IMR-90 (cell line): Measurements from ENCODE around the gene ZNF776. TPM values are rescaled to one million over a fixed set of nuclear protein-coding genes. Genes with fewer than 3 reads are reported as not detected.
"Not testable (repeated sequence)": the region's sequence is repeated elsewhere in the genome, so short reads cannot be mapped to it uniquely, and the experiment has no call there.

Experiments used
- ATAC-seq: fragments of 200-7000 bp; cut with Tn5 transposase; 2 replicates; pipeline ENCODE4 v1.9.1; 2020; ENCODE audit warnings: low read depth, mild to moderate bottlenecking, moderate library complexity
- BruUV-seq: library from RNA; stranded (reverse); fragments of 400-500 nt; replicated peaks from 2 replicates; lab custom pipeline; 2021; lab: Mats Ljungman, UMichigan
- CTCF ChIA-PET: fragments of 300-600 bp; formaldehyde crosslinking; extraction: SDS; loops from one replicate; lab custom pipeline; 2021; ENCODE audit warnings: antibody characterized with exemption; lab: Yijun Ruan, JAX
- POLR2A ChIA-PET: fragments of 300-600 bp; sonication (Branson Sonifier 250); formaldehyde crosslinking; loops from one replicate; lab custom pipeline; 2022; ENCODE audit warnings: antibody characterized with exemption; ENCODE audit not compliant: unreplicated experiment; lab: Charles Lee
- DNase-seq: peaks from one replicate; pipeline ENCODE4 v3.0.0; 2013
- H2AFZ ChIP-seq: replicated peaks from 2 replicates; pipeline ENCODE3; 2013; ENCODE audit warnings: low read length, mild to moderate bottlenecking; ENCODE audit not compliant: poor library complexity
- H2AK5ac ChIP-seq: 2 replicates; pipeline ENCODE4 v1.6.1; 2013; ENCODE audit warnings: low read depth, low read length, inconsistent platforms
- H2AK9ac ChIP-seq: replicated peaks from 2 replicates; pipeline ENCODE3; 2013; ENCODE audit warnings: mild to moderate bottlenecking, low read depth, low read length, moderate library complexity; ENCODE audit not compliant: poor library complexity
- H2BK120ac ChIP-seq: 2 replicates; pipeline ENCODE4 v1.6.1; 2013; ENCODE audit warnings: low read depth, low read length, inconsistent platforms
- H2BK15ac ChIP-seq: 3 replicates; pipeline ENCODE4 v1.6.1; 2013; ENCODE audit warnings: low read depth, low read length, inconsistent platforms
- H2BK20ac ChIP-seq: 2 replicates; pipeline ENCODE4 v1.6.1; 2013; ENCODE audit warnings: low read depth, mild to moderate bottlenecking, inconsistent platforms, low read length, moderate library complexity
- H2BK5ac ChIP-seq: 2 replicates; pipeline ENCODE4 v1.6.1; 2013; ENCODE audit warnings: mild to moderate bottlenecking, low read depth, low read length, inconsistent platforms; ENCODE audit not compliant: poor library complexity, severe bottlenecking
- H3K14ac ChIP-seq: replicated peaks from 2 replicates; pipeline ENCODE4 v1.6.1; 2013; ENCODE audit warnings: low read depth, low read length, inconsistent platforms
- H3K18ac ChIP-seq: 2 replicates; pipeline ENCODE4 v1.6.1; 2013; ENCODE audit warnings: low read depth, low read length, control low read depth
- H3K23ac ChIP-seq: 2 replicates; pipeline ENCODE4 v1.6.1; 2013; ENCODE audit warnings: low read depth, low read length, inconsistent platforms
- H3K27ac ChIP-seq: 2 replicates; pipeline ENCODE4 v1.5.1; 2013; ENCODE audit warnings: mild to moderate bottlenecking, control low read depth, low read length; ENCODE audit not compliant: insufficient read depth
- H3K27me3 ChIP-seq: 2 replicates; pipeline ENCODE4 v1.6.1; 2013; ENCODE audit warnings: low read length; ENCODE audit not compliant: control insufficient read depth, insufficient read depth
- H3K36me3 ChIP-seq: 2 replicates; pipeline ENCODE4 v1.6.1; 2013; ENCODE audit warnings: low read length, mixed read lengths; ENCODE audit not compliant: control insufficient read depth, insufficient read depth
- H3K4ac ChIP-seq: 2 replicates; pipeline ENCODE4 v1.6.1; 2013; ENCODE audit warnings: low read depth, low read length, inconsistent platforms
- H3K4me1 ChIP-seq: 2 replicates; pipeline ENCODE4 v1.6.1; 2013; ENCODE audit warnings: low read length, mixed read lengths; ENCODE audit not compliant: control insufficient read depth, insufficient read depth
- H3K4me2 ChIP-seq: 2 replicates; pipeline ENCODE4 v1.6.1; 2013; ENCODE audit warnings: low read depth, mild to moderate bottlenecking, control low read depth, low read length, moderate library complexity
- H3K4me3 ChIP-seq: 2 replicates; pipeline ENCODE4 v1.5.1; 2013; ENCODE audit warnings: low read depth, mild to moderate bottlenecking, control low read depth, low read length, moderate library complexity; ENCODE audit not compliant: insufficient read depth
- H3K56ac ChIP-seq: 2 replicates; pipeline ENCODE4 v1.6.1; 2013; ENCODE audit warnings: low read length, inconsistent platforms; ENCODE audit not compliant: insufficient read depth; ENCODE audit errors: extremely low read depth
- H3K79me1 ChIP-seq, 2 experiments: 2 replicates each; pipeline ENCODE4 v1.6.1; 2013; ENCODE audit warnings: low read length in 2 of 2, inconsistent platforms in 1 of 2, low read depth in 1 of 2
- H3K9ac ChIP-seq: 2 replicates; pipeline ENCODE4 v1.6.1; 2013; ENCODE audit warnings: low read depth, low read length, control low read depth
- H3K9me1 ChIP-seq: 2 replicates; pipeline ENCODE4 v1.6.1; 2013; ENCODE audit warnings: low read length, inconsistent platforms; ENCODE audit not compliant: insufficient read depth
- H3K9me3 ChIP-seq: 2 replicates; pipeline ENCODE4 v1.6.1; 2013; ENCODE audit warnings: low read length; ENCODE audit not compliant: control insufficient read depth, insufficient read depth
- H4K20me1 ChIP-seq: 2 replicates; pipeline ENCODE4 v1.6.1; 2013; ENCODE audit warnings: low read length, inconsistent platforms; ENCODE audit not compliant: insufficient read depth
- H4K5ac ChIP-seq: 2 replicates; pipeline ENCODE4 v1.6.1; 2013; ENCODE audit warnings: mild to moderate bottlenecking, low read depth, low read length, control low read depth
- H4K8ac ChIP-seq, 2 experiments: 2 replicates each; pipeline ENCODE4 v1.6.1; 2013; ENCODE audit warnings: low read depth in 2 of 2, low read length in 2 of 2, control low read depth in 1 of 2, inconsistent platforms in 1 of 2
- H4K91ac ChIP-seq: 2 replicates; pipeline ENCODE4 v1.6.1; 2013; ENCODE audit warnings: low read depth, low read length, inconsistent platforms; ENCODE audit not compliant: insufficient read depth
- RAD21 ChIP-seq: IDR thresholded peaks from 2 replicates; pipeline ENCODE4 v1.6.1; 2012; ENCODE audit warnings: low read length, improper control_type of control experiment
- SMC3 ChIP-seq: fragments of 150-350 bp; IDR thresholded peaks from 2 replicates; pipeline ENCODE4 v1.6.1; 2016; ENCODE audit warnings: low read depth, mild to moderate bottlenecking, antibody characterized with exemption, low read length, moderate library complexity
- WGBS, 2 experiments: methylation state at CpG; one replicate each; pipeline versions ENCODE4 v1.1.5 to v1.1.7; 2013; ENCODE audit warnings: missing lambda C conversion rate in 2 of 2; ENCODE audit not compliant: insufficient read length in 1 of 2; ENCODE audit errors: extremely low coverage in 2 of 2; 5-methylcytosine and 5-hydroxymethylcytosine counted together
- dilution Hi-C: fragments of 300-500 bp; cut with HindIII; formaldehyde crosslinking; loops from one replicate; pipeline ENCODE4 v1.14.3; 2018; ENCODE audit warnings: low sequenced_read_pairs; ENCODE audit not compliant: unreplicated experiment
- in situ Hi-C: fragments of 300-500 bp; cut with MboI; formaldehyde crosslinking; loops from 3 replicates; pipeline ENCODE4 v1.14.3; 2019; ENCODE audit warnings: low sequenced_read_pairs, inconsistent platforms, mixed read lengths
- intact Hi-C: fragments of 100-400 bp; cut with micrococcal nuclease; formaldehyde crosslinking; loops from 2 replicates; pipeline ENCODE4 v1.10.0; 2022
- polyA plus RNA-seq, 3 experiments: library from polyadenylated mRNA; depleted of rRNA; stranded (reverse); fragments of >200 nt; gene quantifications; 2 replicates each; pipeline ENCODE4 v1.2.3, GENCODE V29; 2012; ENCODE audit warnings: low replicate concordance in 1 of 3
- total RNA-seq: library from RNA; depleted of rRNA; stranded (reverse); fragments of >200 nt; gene quantifications from 2 replicates; pipeline ENCODE4 v1.2.3, GENCODE V29; 2012
- TF ChIP-seq, protein P1 (sequence below): conservative IDR thresholded peaks from 2 replicates; pipeline ENCODE4 v1.5.1; 2012; ENCODE audit warnings: mild to moderate bottlenecking, low read depth, low read length, improper control_type of control experiment

The ZNF776 gene
- total and polyA plus RNA-seq, 2 of the 4 experiments (the other 2 are of a cell fraction): 4.3 to 14.3 TPM

DNA sequence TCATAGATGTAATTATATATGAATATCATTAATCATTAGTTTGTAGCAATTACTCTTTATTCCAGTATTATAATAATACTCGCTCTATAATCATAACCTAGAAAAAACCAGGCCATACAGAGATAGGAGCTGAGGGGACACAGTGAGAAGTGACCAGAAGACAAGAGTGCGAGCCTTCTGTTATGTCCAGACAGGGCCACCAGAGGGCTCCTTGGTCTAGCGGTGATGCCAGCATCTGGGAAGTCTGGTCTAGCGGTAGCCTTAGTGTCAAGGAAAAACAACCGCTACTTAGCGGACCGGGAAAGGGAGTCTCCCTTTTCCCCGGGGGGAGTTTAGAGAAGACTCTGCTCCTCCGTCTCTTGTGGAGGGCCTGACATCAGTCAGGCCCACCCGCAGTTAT is 8.3 kb upstream of the ZNF776 start:
- H4K20me1 ChIP-seq, H3K9me1 ChIP-seq, H2AK5ac ChIP-seq, H3K9me3 ChIP-seq, H3K4ac ChIP-seq, H3K36me3 ChIP-seq, in situ Hi-C loops, H3K4me2 ChIP-seq, H2BK5ac ChIP-seq, H4K91ac ChIP-seq, H3K56ac ChIP-seq, H2BK20ac ChIP-seq, BruUV-seq, H3K18ac ChIP-seq, POLR2A ChIA-PET, H4K5ac ChIP-seq, H3K4me1 ChIP-seq, H3K27me3 ChIP-seq, dilution Hi-C loops, H3K79me1 ChIP-seq, H4K8ac ChIP-seq, H2BK15ac ChIP-seq, H3K14ac ChIP-seq, H3K4me3 ChIP-seq, H2AK9ac ChIP-seq, H3K9ac ChIP-seq, H3K27ac ChIP-seq, H2BK120ac ChIP-seq, H3K23ac ChIP-seq: not testable (repeated sequence)
- no CpG with 5 or more reads among the region's 10 CpGs for WGBS, 2 experiments
- TF ChIP-seq RAD21 (peak; percentile 47), SMC3 (peak; percentile 44; the same call in 1 of the 2 replicates)
- TF ChIP-seq, protein P1, sequence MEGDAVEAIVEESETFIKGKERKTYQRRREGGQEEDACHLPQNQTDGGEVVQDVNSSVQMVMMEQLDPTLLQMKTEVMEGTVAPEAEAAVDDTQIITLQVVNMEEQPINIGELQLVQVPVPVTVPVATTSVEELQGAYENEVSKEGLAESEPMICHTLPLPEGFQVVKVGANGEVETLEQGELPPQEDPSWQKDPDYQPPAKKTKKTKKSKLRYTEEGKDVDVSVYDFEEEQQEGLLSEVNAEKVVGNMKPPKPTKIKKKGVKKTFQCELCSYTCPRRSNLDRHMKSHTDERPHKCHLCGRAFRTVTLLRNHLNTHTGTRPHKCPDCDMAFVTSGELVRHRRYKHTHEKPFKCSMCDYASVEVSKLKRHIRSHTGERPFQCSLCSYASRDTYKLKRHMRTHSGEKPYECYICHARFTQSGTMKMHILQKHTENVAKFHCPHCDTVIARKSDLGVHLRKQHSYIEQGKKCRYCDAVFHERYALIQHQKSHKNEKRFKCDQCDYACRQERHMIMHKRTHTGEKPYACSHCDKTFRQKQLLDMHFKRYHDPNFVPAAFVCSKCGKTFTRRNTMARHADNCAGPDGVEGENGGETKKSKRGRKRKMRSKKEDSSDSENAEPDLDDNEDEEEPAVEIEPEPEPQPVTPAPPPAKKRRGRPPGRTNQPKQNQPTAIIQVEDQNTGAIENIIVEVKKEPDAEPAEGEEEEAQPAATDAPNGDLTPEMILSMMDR: peak; percentile 46
- intact Hi-C loops: loop anchor here (1.0 to 2.0 kb wide), 2 partner anchors 165 to 416 kb away; no protein-coding TSS in a partner anchor
- peak; percentile 39 for DNase-seq
- peak overlapping the region; percentile 78 for H2AFZ ChIP-seq
- CTCF ChIA-PET: interaction anchor here (0.6 kb wide), 1 partner anchor 75 kb away, joined by 3 read pairs; no protein-coding TSS in a partner anchor
- peak; percentile 88 for ATAC-seq

DNA sequence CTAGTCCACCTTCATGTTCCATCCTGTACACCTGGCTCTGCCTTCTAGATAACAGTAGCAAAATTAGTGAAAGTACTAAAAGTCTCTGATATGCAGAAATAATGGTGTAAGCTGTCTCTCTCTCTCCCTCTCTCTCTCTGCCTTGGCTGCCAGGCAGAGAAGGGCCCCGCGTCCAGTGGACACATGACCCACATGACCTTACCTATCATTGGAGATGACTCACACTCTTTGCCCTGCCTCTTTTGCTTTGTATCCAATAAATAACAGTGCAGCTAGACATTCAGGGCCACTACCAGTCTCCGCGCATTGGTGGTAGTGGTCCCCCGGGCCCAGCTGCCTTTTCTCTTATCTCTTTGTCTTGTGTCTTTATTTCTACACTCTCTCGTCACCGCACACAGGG is 7.8 kb upstream of the ZNF776 start:
- dilution Hi-C loops, H3K4me1 ChIP-seq, H3K36me3 ChIP-seq, H3K14ac ChIP-seq, H3K4ac ChIP-seq, H2AK9ac ChIP-seq, H3K4me2 ChIP-seq, ATAC-seq, H3K23ac ChIP-seq, H2BK15ac ChIP-seq, H3K9me1 ChIP-seq, DNase-seq, POLR2A ChIA-PET, H2BK5ac ChIP-seq, H2BK20ac ChIP-seq, H3K27me3 ChIP-seq, H2AK5ac ChIP-seq, H2AFZ ChIP-seq, H4K91ac ChIP-seq, H4K8ac ChIP-seq, H2BK120ac ChIP-seq, in situ Hi-C loops, H3K18ac ChIP-seq, H3K79me1 ChIP-seq, BruUV-seq, CTCF ChIA-PET, H3K9ac ChIP-seq, H3K9me3 ChIP-seq, H3K27ac ChIP-seq, H3K56ac ChIP-seq, H4K20me1 ChIP-seq, H3K4me3 ChIP-seq, H4K5ac ChIP-seq: not testable (repeated sequence)
- intact Hi-C loops: loop anchor here (1.0 to 2.0 kb wide), 2 partner anchors 165 to 416 kb away; no protein-coding TSS in a partner anchor
- 100% methylated on average over 2 of the region's 7 CpGs; no CpG with 5 or more reads in 1 of the 2 experiments for WGBS, 2 experiments
